ENCODE data around the gene CNTN4.

DNA sequence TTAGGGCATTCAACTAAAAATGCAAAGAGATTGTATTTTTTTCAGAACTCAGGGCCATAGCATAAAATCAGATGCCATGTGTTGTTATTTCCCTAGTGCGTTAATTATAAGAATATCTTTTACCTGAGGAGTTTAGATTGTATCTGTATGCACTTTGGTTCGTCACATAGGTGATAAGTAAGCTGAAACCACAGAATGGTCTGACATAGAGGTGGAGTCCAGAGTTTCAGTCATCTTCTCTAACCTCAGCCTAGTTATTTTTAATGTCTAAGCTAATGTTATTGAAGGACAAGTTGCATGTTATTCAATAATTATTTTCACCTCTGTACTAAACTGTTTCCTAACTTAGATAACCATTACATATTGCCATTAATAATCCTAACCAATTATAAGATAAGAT is 27.1 kb upstream of the CNTN4 start:
- TF ChIP-seq POLR2A (IDR thresholded peaks at IDR 0.05) (no peak), EP300 (IDR thresholded peaks at IDR 0.05) (no peak)
- TF ChIP-seq, protein P1, sequence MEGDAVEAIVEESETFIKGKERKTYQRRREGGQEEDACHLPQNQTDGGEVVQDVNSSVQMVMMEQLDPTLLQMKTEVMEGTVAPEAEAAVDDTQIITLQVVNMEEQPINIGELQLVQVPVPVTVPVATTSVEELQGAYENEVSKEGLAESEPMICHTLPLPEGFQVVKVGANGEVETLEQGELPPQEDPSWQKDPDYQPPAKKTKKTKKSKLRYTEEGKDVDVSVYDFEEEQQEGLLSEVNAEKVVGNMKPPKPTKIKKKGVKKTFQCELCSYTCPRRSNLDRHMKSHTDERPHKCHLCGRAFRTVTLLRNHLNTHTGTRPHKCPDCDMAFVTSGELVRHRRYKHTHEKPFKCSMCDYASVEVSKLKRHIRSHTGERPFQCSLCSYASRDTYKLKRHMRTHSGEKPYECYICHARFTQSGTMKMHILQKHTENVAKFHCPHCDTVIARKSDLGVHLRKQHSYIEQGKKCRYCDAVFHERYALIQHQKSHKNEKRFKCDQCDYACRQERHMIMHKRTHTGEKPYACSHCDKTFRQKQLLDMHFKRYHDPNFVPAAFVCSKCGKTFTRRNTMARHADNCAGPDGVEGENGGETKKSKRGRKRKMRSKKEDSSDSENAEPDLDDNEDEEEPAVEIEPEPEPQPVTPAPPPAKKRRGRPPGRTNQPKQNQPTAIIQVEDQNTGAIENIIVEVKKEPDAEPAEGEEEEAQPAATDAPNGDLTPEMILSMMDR (IDR thresholded peaks at IDR 0.05) = no peak

Data from tibial nerve (tissue), 4 donors.